Mesenchymal stem cell (in vitro differentiated cells and primary cell): Measurements from ENCODE around the gene FAH.

Source experiments
- DNase-seq: peaks from one replicate; pipeline ENCODE4 v3.0.0-alpha.2; 2013
- H2AFZ ChIP-seq: one replicate; pipeline ENCODE4 v1.6.1; 2013; ENCODE audit warnings: low read depth, mild to moderate bottlenecking, control low read depth, inconsistent platforms, low read length, moderate library complexity
- H2AK5ac ChIP-seq: 2 replicates; pipeline ENCODE4 v1.6.1; 2013; ENCODE audit warnings: low read length, moderate library complexity, mild to moderate bottlenecking, inconsistent platforms; ENCODE audit not compliant: severe bottlenecking
- H2BK120ac ChIP-seq: one replicate; pipeline ENCODE4 v1.6.1; 2013; ENCODE audit warnings: low read depth, mild to moderate bottlenecking, inconsistent platforms, low read length, moderate library complexity
- H2BK12ac ChIP-seq, 2 experiments: one replicate each; pipeline ENCODE4 v1.6.1; 2013; ENCODE audit warnings: inconsistent platforms in 2 of 2, low read length in 2 of 2, mild to moderate bottlenecking in 2 of 2, moderate library complexity in 2 of 2, control low read depth in 1 of 2
- H2BK15ac ChIP-seq: one replicate; pipeline ENCODE4 v1.6.1; 2013; ENCODE audit warnings: mild to moderate bottlenecking, low read depth, inconsistent platforms; ENCODE audit not compliant: poor library complexity, severe bottlenecking
- H2BK5ac ChIP-seq: 2 replicates; pipeline ENCODE4 v1.6.1; 2013; ENCODE audit warnings: low read depth, mild to moderate bottlenecking, low read length, control low read depth, inconsistent platforms; ENCODE audit not compliant: poor library complexity, severe bottlenecking
- H3K14ac ChIP-seq, 2 experiments: one replicate each; pipeline ENCODE4 v1.6.1; 2013; ENCODE audit warnings: inconsistent platforms in 2 of 2, low read length in 2 of 2, control low read depth in 1 of 2, mild to moderate bottlenecking in 1 of 2, moderate library complexity in 1 of 2
- H3K18ac ChIP-seq, 2 experiments: one replicate each; pipeline ENCODE4 v1.6.1; 2013; ENCODE audit warnings: inconsistent platforms in 2 of 2, low read length in 2 of 2, control low read depth in 1 of 2, low read depth in 1 of 2, mild to moderate bottlenecking in 1 of 2
- H3K23ac ChIP-seq, 2 experiments: one replicate each; pipeline ENCODE4 v1.6.1; 2013; ENCODE audit warnings: inconsistent platforms in 2 of 2, low read length in 2 of 2, mild to moderate bottlenecking in 2 of 2, moderate library complexity in 2 of 2, control low read depth in 1 of 2
- H3K27ac ChIP-seq: 2 replicates; pipeline ENCODE4 v1.5.1; 2013; ENCODE audit warnings: mild to moderate bottlenecking, moderate library complexity, low read length, control low read depth, inconsistent platforms; ENCODE audit not compliant: poor library complexity, severe bottlenecking
- H3K27me3 ChIP-seq, 2 experiments: 2 replicates each; pipeline versions ENCODE4 v1.6.1 to v1.7.0; 2013; ENCODE audit warnings: low read length in 2 of 2, mild to moderate bottlenecking in 2 of 2, moderate library complexity in 2 of 2, control low read depth in 1 of 2, inconsistent platforms in 1 of 2; ENCODE audit not compliant: control insufficient read depth in 1 of 2, insufficient read depth in 1 of 2
- H3K36me3 ChIP-seq, 2 experiments: 2 replicates each; pipeline versions ENCODE4 v1.6.1 to v1.7.0; 2013; ENCODE audit warnings: low read length in 2 of 2, control low read depth in 1 of 2, inconsistent platforms in 1 of 2, low read depth in 1 of 2, mild to moderate bottlenecking in 1 of 2; ENCODE audit not compliant: insufficient read depth in 2 of 2, control insufficient read depth in 1 of 2
- H3K4ac ChIP-seq, 2 experiments: one replicate each; pipeline ENCODE4 v1.6.1; 2013; ENCODE audit warnings: inconsistent platforms in 2 of 2, low read length in 2 of 2, mild to moderate bottlenecking in 2 of 2, moderate library complexity in 2 of 2, control low read depth in 1 of 2, low read depth in 1 of 2
- H3K4me1 ChIP-seq: 2 replicates; pipeline ENCODE4 v1.6.1; 2013; ENCODE audit warnings: low read depth, low read length, control low read depth; ENCODE audit not compliant: control insufficient read depth, insufficient read depth
- H3K4me2 ChIP-seq: 2 replicates; pipeline ENCODE4 v1.6.1; 2013; ENCODE audit warnings: low read length, mild to moderate bottlenecking, inconsistent platforms; ENCODE audit not compliant: poor library complexity, severe bottlenecking
- H3K4me3 ChIP-seq, 2 experiments: 2 replicates each; pipeline versions ENCODE4 v1.5.1 to v1.7.0; 2013; ENCODE audit warnings: low read length in 2 of 2, mild to moderate bottlenecking in 2 of 2, control low read depth in 1 of 2, low read depth in 1 of 2; ENCODE audit not compliant: insufficient read depth in 1 of 2
- H3K79me1 ChIP-seq: replicated peaks from 2 replicates; pipeline ENCODE4 v1.6.1; 2013; ENCODE audit warnings: mild to moderate bottlenecking, control low read depth, low read length, inconsistent platforms; ENCODE audit not compliant: poor library complexity, severe bottlenecking
- H3K9ac ChIP-seq: 2 replicates; pipeline ENCODE4 v1.7.0; 2013; ENCODE audit warnings: mild to moderate bottlenecking, low read length, moderate library complexity
- H3K9me3 ChIP-seq: 2 replicates; pipeline ENCODE4 v1.7.0; 2013; ENCODE audit warnings: mild to moderate bottlenecking, low read length; ENCODE audit not compliant: control insufficient read depth
- H4K8ac ChIP-seq: one replicate; pipeline ENCODE4 v1.6.1; 2013; ENCODE audit warnings: inconsistent platforms, mild to moderate bottlenecking, low read length, moderate library complexity
- H4K91ac ChIP-seq: one replicate; pipeline ENCODE4 v1.6.1; 2013; ENCODE audit warnings: mild to moderate bottlenecking, low read length, inconsistent platforms
- WGBS: methylation state at CpG from one replicate; pipeline ENCODE4 v1.1.7; 2013; ENCODE audit warnings: mixed read lengths; 5-methylcytosine and 5-hydroxymethylcytosine counted together

Gene FAH

DNA sequence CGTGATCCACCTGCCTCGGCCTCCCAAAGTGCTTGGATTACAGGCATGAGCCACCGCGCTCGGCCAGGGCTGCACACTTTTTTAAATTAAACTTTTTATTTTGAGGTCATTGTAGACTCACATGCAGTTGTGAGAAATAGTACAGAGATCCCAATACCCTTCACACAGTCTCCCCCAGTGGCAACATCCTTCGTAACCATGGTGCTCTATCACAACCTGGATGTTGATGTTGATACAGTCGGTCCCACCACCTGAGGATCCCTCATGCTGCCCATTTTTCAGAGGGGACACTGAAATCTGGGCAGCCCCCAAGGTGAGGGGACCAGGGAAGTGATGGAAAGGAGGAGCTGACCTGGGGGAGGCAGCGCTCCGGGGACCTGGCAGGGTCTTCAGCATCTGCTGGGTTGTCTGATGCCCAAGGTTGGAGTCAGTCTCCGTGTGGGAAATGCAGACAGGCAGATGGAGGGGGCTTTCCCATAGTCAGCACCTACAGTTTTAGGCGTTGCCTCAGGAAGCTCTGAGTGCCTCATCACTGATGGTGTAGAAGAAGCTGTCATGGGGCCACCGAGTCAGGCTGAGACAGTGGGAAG lies 17.1 kb downstream of the FAH start:
- no peak overlapping the region for H3K4me2 ChIP-seq
- no peak overlapping the region for H2BK5ac ChIP-seq
- no peak overlapping the region for H3K27ac ChIP-seq
- no peak overlapping the region for H3K4me3 ChIP-seq
- no peaks in the 10 kb centered on the region for H3K9me3 ChIP-seq
- no peak overlapping the region for H3K23ac ChIP-seq
- H3K4me1 ChIP-seq: peaks cover 6% of the 10 kb centered on the region
- no peak overlapping the region for H2AFZ ChIP-seq
- WGBS: 98% methylated on average over 8 of the region's 12 CpGs
- peaks cover 38 to 48% of the 10 kb centered on the region in 2 experiments for H3K36me3 ChIP-seq
- no peak overlapping the region for H2BK120ac ChIP-seq
- no peak overlapping the region for H3K14ac ChIP-seq
- H3K4ac ChIP-seq: no peak overlapping the region
- peaks cover 3% of the 10 kb centered on the region for H3K79me1 ChIP-seq
- no peaks in the 10 kb centered on the region for H3K27me3 ChIP-seq
- no peak overlapping the region for H4K91ac ChIP-seq
- H4K8ac ChIP-seq: no peak overlapping the region
- no peak for DNase-seq
- no peak overlapping the region for H2BK15ac ChIP-seq
- H3K9ac ChIP-seq: no peak overlapping the region
- H2BK12ac ChIP-seq: no peak overlapping the region
- H2AK5ac ChIP-seq: no peak overlapping the region
- H3K18ac ChIP-seq: no peak overlapping the region

DNA sequence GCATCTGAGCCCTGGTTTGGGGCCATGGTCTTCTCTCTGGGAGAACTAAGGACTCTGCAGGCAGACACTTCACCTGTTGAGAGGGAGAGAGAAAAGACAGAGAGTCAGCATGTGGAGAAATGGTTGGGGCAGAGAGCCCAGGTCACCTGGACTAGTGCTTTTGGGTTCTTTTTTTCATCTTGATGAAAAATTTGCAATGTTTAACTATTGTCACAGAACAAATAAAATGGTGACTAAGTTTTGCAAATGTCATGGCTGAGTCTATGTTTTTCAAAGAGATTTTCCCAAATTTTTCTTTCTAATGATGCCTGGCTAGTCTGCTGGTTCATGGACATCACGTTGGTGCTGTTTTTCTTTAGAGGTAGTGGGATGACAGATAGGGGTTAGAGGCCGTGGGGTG lies 17.8 kb downstream of the FAH start:
- Histone ChIP-seq H3K27ac (no peak overlapping the region), H3K79me1 (peaks cover 3% of the 10 kb centered on the region), H3K14ac (no peak overlapping the region), H3K4me2 (no peak overlapping the region), H3K23ac (no peak overlapping the region), H3K4me3 (no peak overlapping the region), H2AFZ (no peak overlapping the region), H3K27me3 (no peaks in the 10 kb centered on the region), H3K4me1 (peaks cover 6% of the 10 kb centered on the region), H3K36me3 (peaks cover 45 to 56% of the 10 kb centered on the region in 2 experiments), H4K91ac (no peak overlapping the region), H3K4ac (no peak overlapping the region), H4K8ac (no peak overlapping the region), H3K18ac (no peak overlapping the region), H3K9me3 (no peaks in the 10 kb centered on the region), H2BK120ac (no peak overlapping the region), H2BK12ac (no peak overlapping the region), H2BK15ac (no peak overlapping the region), H2BK5ac (no peak overlapping the region), H3K9ac (no peak overlapping the region), H2AK5ac (no peak overlapping the region)
- WGBS: 100% methylated on average over 1 of the region's 2 CpGs
- DNase-seq: no peak

DNA sequence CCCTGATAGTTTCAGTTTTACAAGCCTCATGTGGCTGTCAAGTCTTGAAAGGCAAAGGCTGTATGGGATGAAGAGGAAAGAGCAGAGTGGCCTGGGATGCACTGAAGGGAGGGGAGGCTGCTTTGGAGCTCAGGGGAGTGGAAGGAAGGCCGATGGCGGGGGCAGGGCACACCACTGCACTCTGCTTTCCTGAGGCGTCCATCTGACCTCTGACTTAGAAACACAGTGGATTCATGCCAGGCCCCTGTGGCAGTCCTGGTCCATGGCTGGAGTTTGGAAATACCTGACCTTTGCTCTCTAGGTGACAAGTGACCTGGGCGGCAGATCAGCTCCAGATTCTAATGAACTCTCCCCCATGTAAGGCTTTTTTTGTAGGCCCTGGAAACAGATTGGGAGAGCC lies 19.0 kb downstream of the FAH start:
- Histone ChIP-seq H3K14ac (no peak overlapping the region), H3K4me1 (peaks cover 6% of the 10 kb centered on the region)
- 70% methylated on average over 4 of the region's 4 CpGs for WGBS

DNA sequence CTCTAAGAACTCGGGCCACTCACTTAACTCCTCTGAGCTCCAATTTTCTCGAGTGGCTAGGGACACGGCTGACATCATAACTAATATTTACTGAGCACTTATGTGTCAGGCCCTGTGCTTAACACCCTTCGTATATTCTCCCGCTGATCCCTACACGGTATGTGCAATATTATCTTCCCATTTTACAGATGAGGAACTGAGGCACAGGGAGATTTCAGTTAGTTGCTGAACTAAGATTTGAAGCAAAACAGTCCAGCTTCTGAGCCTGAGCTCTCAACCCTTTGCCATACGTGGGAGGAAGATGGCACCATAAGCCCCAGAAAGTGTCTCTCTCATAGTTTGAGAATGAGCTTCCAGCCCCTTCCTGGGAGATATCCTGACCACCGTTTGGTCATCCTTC lies 19.6 kb downstream of the FAH start:
- no peak overlapping the region for H3K9ac ChIP-seq
- 96% methylated on average over 7 of the region's 8 CpGs for WGBS

More for the DNA sequence above, 19.0 kb downstream of the FAH start:
- Histone ChIP-seq H4K8ac (no peak overlapping the region), H2AK5ac (no peak overlapping the region), H2BK12ac (no peak overlapping the region), H3K27me3 (no peaks in the 10 kb centered on the region), H4K91ac (no peak overlapping the region), H3K27ac (no peak overlapping the region), H3K9ac (no peak overlapping the region), H2AFZ (no peak overlapping the region), H3K23ac (no peak overlapping the region), H2BK5ac (no peak overlapping the region), H3K36me3 (peaks cover 50 to 68% of the 10 kb centered on the region in 2 experiments), H2BK15ac (no peak overlapping the region), H2BK120ac (no peak overlapping the region), H3K79me1 (peaks cover 3% of the 10 kb centered on the region), H3K18ac (no peak overlapping the region), H3K4me2 (no peak overlapping the region), H3K4ac (no peak overlapping the region), H3K9me3 (no peaks in the 10 kb centered on the region), H3K4me3 (no peak overlapping the region)
- no peak for DNase-seq

More for the DNA sequence above, 19.6 kb downstream of the FAH start:
- Histone ChIP-seq H3K4me1 (peaks cover 6% of the 10 kb centered on the region), H3K23ac (no peak overlapping the region), H3K27ac (no peak overlapping the region), H3K36me3 (peaks cover 56 to 71% of the 10 kb centered on the region in 2 experiments), H3K4ac (no peak overlapping the region), H3K27me3 (no peaks in the 10 kb centered on the region), H3K18ac (no peak overlapping the region), H3K4me3 (no peak overlapping the region), H3K9me3 (no peaks in the 10 kb centered on the region), H2AFZ (no peak overlapping the region), H2BK5ac (no peak overlapping the region), H2BK12ac (no peak overlapping the region), H2BK15ac (no peak overlapping the region), H4K91ac (no peak overlapping the region), H4K8ac (no peak overlapping the region), H3K14ac (no peak overlapping the region), H2BK120ac (no peak overlapping the region), H2AK5ac (no peak overlapping the region), H3K79me1 (peaks cover 3% of the 10 kb centered on the region), H3K4me2 (no peak overlapping the region)
- no peak for DNase-seq
